ENCODE data around the gene DMTF1. TPM values are rescaled to one million over a fixed set of nuclear protein-coding genes. Genes with fewer than 3 reads are reported as not detected.

DMTF1 gene
- total and polyA plus RNA-seq, 2 of the 8 experiments (the other 6 are each of a cell fraction or from before 2014, with no cell fraction given) = 86.0 to 115 TPM

GRCh38 chr7:87140271-87140748 lies 11.9 kb upstream of the DMTF1 start (continued):
- TF ChIP-seq ZNF274 (IDR thresholded peaks at IDR 0.05; ENCODE audit: borderline replicate concordance, extremely low read depth, low read length) (no peak), USF2 (IDR thresholded peaks at IDR 0.05; ENCODE audit: low read length) (no peak), TAF7 (optimal IDR thresholded peaks at IDR 0.05; ENCODE audit: borderline replicate concordance, low read depth, low read length) (no peak), PHF8 (conservative IDR thresholded peaks at IDR 0.05; ENCODE audit: low read depth, low read length) (no peak)
